Upper lobe of left lung (tissue), 4 donors: ENCODE results near the gene CCNY.

Experiments used
- EP300 ChIP-seq, 4 donors: sonication (generic); formaldehyde crosslinking; IDR thresholded peaks; one replicate each; pipeline ENCODE4 v1.5.1; 2017; ENCODE audit warnings: antibody characterized with exemption in 4 of 4, control low read depth in 2 of 4
- POLR2AphosphoS5 ChIP-seq, 2 donors: sonication (generic); formaldehyde crosslinking; IDR thresholded peaks; one replicate each; pipeline ENCODE4 v1.5.1; 2017; ENCODE audit warnings: antibody characterized with exemption in 2 of 2

GRCh38 chr10:35394934-35395333 lies 58.6 kb downstream of the CCNY start:
- no peak for TF ChIP-seq POLR2AphosphoS5 (IDR thresholded peaks at IDR 0.05)
- TF ChIP-seq EP300 (IDR thresholded peaks at IDR 0.05) = no peak
